ENCODE results near the gene PRKG1. TPM values are rescaled to one million over a fixed set of nuclear protein-coding genes. Genes with fewer than 3 reads are reported as not detected.

The PRKG1 gene
- total and polyA plus RNA-seq, 2 of the 8 experiments (the other 6 are each of a cell fraction or from before 2014, with no cell fraction given): 4.2 to 15.2 TPM

GRCh38 chr10:52198540-52198939 lies 1124.3 kb downstream of the PRKG1 start:
- no peaks in the 10 kb centered on the region for H3K36me3 ChIP-seq (ENCODE audit: control insufficient read depth in 2 of 4, insufficient read depth in 4 of 4, low read length in 3 of 4)
- no peak overlapping the region for H4K5ac ChIP-seq (ENCODE audit: insufficient read length, low read depth, low read length)
- no peak overlapping the region for H3K18ac ChIP-seq (ENCODE audit: extremely low read depth, low read length)
- no peaks in the 10 kb centered on the region for H3K23me2 ChIP-seq (ENCODE audit: low read depth, low read length)
- no peak overlapping the region for H2BK15ac ChIP-seq (ENCODE audit: low read length)
- no peak overlapping the region for H3K23ac ChIP-seq (ENCODE audit: insufficient read length)
- ChIA-PET POLR2A (ENCODE audit: partially characterized antibody) (no interaction called here), CTCF (ENCODE audit: partially characterized antibody) (no interaction called here)
- no peaks in the 10 kb centered on the region for H3K79me2 ChIP-seq (ENCODE audit: control insufficient read depth in 1 of 2, insufficient read depth in 2 of 2, low read length in 2 of 2)
- no peaks in the 10 kb centered on the region for H3K79me1 ChIP-seq (ENCODE audit: low read depth, low read length)
- H2AK5ac ChIP-seq (ENCODE audit: low read depth, low read length): no peak overlapping the region
- H3K27ac ChIP-seq (ENCODE audit: low read depth, low read length): no peak overlapping the region
- WGBS, 2 experiments (ENCODE audit: extremely low coverage in 1 of 2, insufficient coverage in 1 of 2, insufficient read length in 1 of 2, insufficient replicate concordance in 2 of 2, low coverage in 1 of 2, low lambda C conversion rate in 2 of 2, missing lambda C conversion rate in 1 of 2): 86% methylated on average over 3 of the region's 3 CpGs; no CpG with 5 or more reads in 1 of the 2 experiments
- no peaks in the 10 kb centered on the region for H3K9me3 ChIP-seq (ENCODE audit: insufficient read depth in 2 of 2, low read depth in 1 of 2, low read length in 1 of 2)
- H3K56ac ChIP-seq (replicated peaks; ENCODE audit: insufficient read length, low read depth, low read length): no peak overlapping the region
- no peak overlapping the region for H2BK5ac ChIP-seq (ENCODE audit: low read depth, low read length)
- H2AFZ ChIP-seq (ENCODE audit: low read length): no peak overlapping the region
- no peak overlapping the region for H3K4me2 ChIP-seq (ENCODE audit: insufficient read depth in 1 of 2, low read depth in 2 of 2, low read length in 2 of 2)
- no peak overlapping the region for H4K91ac ChIP-seq (replicated peaks; ENCODE audit: insufficient read length, low read length)
- no peak overlapping the region for H4K8ac ChIP-seq (ENCODE audit: extremely low read depth, insufficient read depth, low read length)
- H3K27me3 ChIP-seq (replicated peaks in 1 of 4; ENCODE audit: control insufficient read depth in 3 of 4, extremely low read depth in 1 of 4, insufficient read depth in 3 of 4, low read length in 3 of 4): no peaks in the 10 kb centered on the region
- TF ChIP-seq GABPA (IDR thresholded peaks at IDR 0.05; ENCODE audit: borderline replicate concordance, insufficient read depth, low read length) (no peak), CTBP2 (IDR thresholded peaks at IDR 0.05; ENCODE audit: borderline replicate concordance, insufficient read depth, insufficient read length, low read length) (no peak), SIN3A (conservative IDR thresholded peaks at IDR 0.05 in 1 of 2, IDR thresholded peaks at IDR 0.05 in 1 of 2; ENCODE audit: low read depth in 1 of 2, low read length in 2 of 2) (no peak), KDM4A (IDR thresholded peaks at IDR 0.05; ENCODE audit: low read depth, low read length, severe bottlenecking) (no peak), RXRA (IDR thresholded peaks at IDR 0.05; ENCODE audit: insufficient read depth, low read depth, low read length) (no peak), TCF12 (IDR thresholded peaks at IDR 0.05; ENCODE audit: low read depth, low read length) (no peak), POU5F1 (IDR thresholded peaks at IDR 0.05; ENCODE audit: low read depth, low read length) (no peak), SUZ12 (IDR thresholded peaks at IDR 0.05; ENCODE audit: low read length) (no peak), ZNF274 (IDR thresholded peaks at IDR 0.05; ENCODE audit: borderline replicate concordance, extremely low read depth, low read length) (no peak), ATF2 (IDR thresholded peaks at IDR 0.05; ENCODE audit: low read length) (no peak)
- no peak overlapping the region for H3K14ac ChIP-seq (ENCODE audit: insufficient read length)
- DNase-seq (ENCODE audit: low read depth in 1 of 2, low spot score in 2 of 2) (no peak), FAIRE-seq (no peak)
- no peak overlapping the region for H3K9ac ChIP-seq (replicated peaks in 1 of 4; ENCODE audit: extremely low read depth in 1 of 4, low read depth in 3 of 4, low read length in 3 of 4)
- H2BK120ac ChIP-seq (replicated peaks; ENCODE audit: low read depth, low read length): no peak overlapping the region
- no peak overlapping the region for H3K4ac ChIP-seq (replicated peaks; ENCODE audit: insufficient read length, low read depth, low read length)
- no peak overlapping the region for H3K4me3 ChIP-seq (ENCODE audit: extremely low read depth in 1 of 4, insufficient read depth in 2 of 4, low read depth in 3 of 4, low read length in 4 of 4)
- no peaks in the 10 kb centered on the region for H3K4me1 ChIP-seq (replicated peaks in 1 of 4; ENCODE audit: control insufficient read depth in 3 of 4, insufficient read depth in 4 of 4, low read length in 3 of 4)
- no peak overlapping the region for H2BK20ac ChIP-seq (ENCODE audit: low read length)
- H4K20me1 ChIP-seq (replicated peaks in 1 of 2; ENCODE audit: control insufficient read depth in 1 of 2, insufficient read depth in 2 of 2, low read length in 2 of 2): no peaks in the 10 kb centered on the region
- no peak overlapping the region for H2BK12ac ChIP-seq (ENCODE audit: low read depth, low read length)

All from H1 (cell line).